Left lung (tissue), 10 donors: ENCODE measurements around the gene CDK5RAP1. TPM values are rescaled to one million over a fixed set of nuclear protein-coding genes. Genes with fewer than 3 reads are reported as not detected.

Experiments used
- ATAC-seq: fragments of 200-7000 bp; cut with Tn5 transposase; one replicate; pipeline ENCODE4 v1.9.1; 2020; ENCODE audit warnings: moderate library complexity
- DNase-seq, 4 donors: peaks; one replicate each; pipeline ENCODE4 v3.0.0-alpha.2; 2013 to 2020
- H3K27ac ChIP-seq, 2 donors: fragments of 200-600 bp; sonication (generic) in 1 of 2; one replicate each; pipeline versions ENCODE4 v1.5.0 to v1.8.0; 2020 to 2021
- H3K27me3 ChIP-seq, 2 donors: fragments of 200-600 bp; sonication (generic) in 1 of 2; one replicate each; pipeline versions ENCODE4 v1.5.0 to v1.8.0; 2020 to 2021
- H3K36me3 ChIP-seq, 2 donors: fragments of 200-600 bp; sonication (generic) in 1 of 2; one replicate each; pipeline versions ENCODE4 v1.5.0 to v1.8.0; 2020 to 2021
- H3K4me1 ChIP-seq, 2 donors: fragments of 200-600 bp; one replicate each; pipeline ENCODE4 v1.8.0; 2021
- H3K4me3 ChIP-seq, 2 donors: fragments of 200-600 bp; sonication (generic) in 1 of 2; one replicate each; pipeline versions ENCODE4 v1.5.0 to v1.8.0; 2020 to 2021; ENCODE audit warnings: mild to moderate bottlenecking in 1 of 2
- H3K9me3 ChIP-seq, 2 donors: fragments of 200-600 bp; sonication (generic) in 1 of 2; one replicate each; pipeline versions ENCODE4 v1.5.0 to v1.8.0; 2020 to 2021
- intact Hi-C, 2 donors: fragments of 100-400 bp; cut with DNase I; formaldehyde crosslinking; loops; one replicate each; pipeline versions ENCODE4 v1.11.2 to v1.14.2; 2022
- polyA plus RNA-seq, 6 donors: library from polyadenylated mRNA; unstranded; fragments of 120-200 nt; gene quantifications; one replicate each; pipeline ENCODE4 v1.2.1, GENCODE V29; 2013; ENCODE audit not compliant: insufficient read length in 6 of 6
- total RNA-seq, 2 donors: library from RNA; stranded (reverse); fragmentation: NEBNext Ultra II Directional; extraction: Animal tissue kit (Norgen Biotek cat#: 25700); gene quantifications; one replicate each; pipeline ENCODE4 v1.2.1, GENCODE V29; 2021
- TF ChIP-seq, protein P1 (sequence below), 2 donors: fragments of 200-600 bp; sonication (generic) in 1 of 2; IDR thresholded peaks; one replicate each; pipeline versions ENCODE4 v1.5.0 to v1.8.0; 2021; ENCODE audit warnings: antibody characterized with exemption in 2 of 2
- donor health status: DM: no; HTN: yes; CAD: no.
- donor health status: DM: no; HTN: no; CAD: no.

Gene CDK5RAP1
- total and polyA plus RNA-seq, 8 donors, result 20.9 to 44.3 (median 37.1) TPM

DNA sequence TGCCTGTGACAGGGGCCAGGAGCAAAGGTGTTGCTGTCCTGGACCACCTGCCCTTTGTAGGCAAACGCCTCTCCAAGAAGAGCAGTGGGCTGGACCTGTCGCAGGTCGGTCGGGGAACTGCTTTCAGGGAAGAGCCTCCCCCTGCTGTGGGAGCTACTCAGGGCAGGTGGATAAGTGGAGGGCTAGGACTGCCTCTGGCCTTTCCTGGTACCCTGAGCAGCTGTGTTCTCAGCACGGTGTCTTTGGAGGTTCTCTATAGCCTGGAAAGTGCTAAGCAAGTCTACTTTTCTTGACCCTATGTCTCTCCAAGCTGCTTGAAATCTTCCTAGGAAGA is 83.3 kb downstream of the CDK5RAP1 start:
- no peak overlapping the region for H3K27ac ChIP-seq
- H3K36me3 ChIP-seq, result no peaks in the 10 kb centered on the region
- TF ChIP-seq, protein P1, sequence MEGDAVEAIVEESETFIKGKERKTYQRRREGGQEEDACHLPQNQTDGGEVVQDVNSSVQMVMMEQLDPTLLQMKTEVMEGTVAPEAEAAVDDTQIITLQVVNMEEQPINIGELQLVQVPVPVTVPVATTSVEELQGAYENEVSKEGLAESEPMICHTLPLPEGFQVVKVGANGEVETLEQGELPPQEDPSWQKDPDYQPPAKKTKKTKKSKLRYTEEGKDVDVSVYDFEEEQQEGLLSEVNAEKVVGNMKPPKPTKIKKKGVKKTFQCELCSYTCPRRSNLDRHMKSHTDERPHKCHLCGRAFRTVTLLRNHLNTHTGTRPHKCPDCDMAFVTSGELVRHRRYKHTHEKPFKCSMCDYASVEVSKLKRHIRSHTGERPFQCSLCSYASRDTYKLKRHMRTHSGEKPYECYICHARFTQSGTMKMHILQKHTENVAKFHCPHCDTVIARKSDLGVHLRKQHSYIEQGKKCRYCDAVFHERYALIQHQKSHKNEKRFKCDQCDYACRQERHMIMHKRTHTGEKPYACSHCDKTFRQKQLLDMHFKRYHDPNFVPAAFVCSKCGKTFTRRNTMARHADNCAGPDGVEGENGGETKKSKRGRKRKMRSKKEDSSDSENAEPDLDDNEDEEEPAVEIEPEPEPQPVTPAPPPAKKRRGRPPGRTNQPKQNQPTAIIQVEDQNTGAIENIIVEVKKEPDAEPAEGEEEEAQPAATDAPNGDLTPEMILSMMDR (IDR thresholded peaks at IDR 0.05), result no peak
- ATAC-seq, result no peak
- no peaks in the 10 kb centered on the region for H3K9me3 ChIP-seq
- intact Hi-C loops, result no loop called here
- no peaks in the 10 kb centered on the region for H3K4me1 ChIP-seq
- no peak for DNase-seq
- no peak overlapping the region for H3K4me3 ChIP-seq
- peaks cover 0 to 36% of the 10 kb centered on the region in 2 donors for H3K27me3 ChIP-seq

GRCh38 chr20:33317424-33318095 is 83.8 kb downstream of the CDK5RAP1 start:
- Histone ChIP-seq H3K27me3 (peaks cover 0 to 33% of the 10 kb centered on the region in 2 donors), H3K9me3 (no peaks in the 10 kb centered on the region), H3K36me3 (no peaks in the 10 kb centered on the region), H3K4me1 (no peaks in the 10 kb centered on the region), H3K4me3 (no peak overlapping the region), H3K27ac (no peak overlapping the region)
- DNase-seq, result no peak
- TF ChIP-seq, protein P1 (IDR thresholded peaks at IDR 0.05), result no peak
- intact Hi-C loops, result no loop called here
- ATAC-seq, result no peak

DNA sequence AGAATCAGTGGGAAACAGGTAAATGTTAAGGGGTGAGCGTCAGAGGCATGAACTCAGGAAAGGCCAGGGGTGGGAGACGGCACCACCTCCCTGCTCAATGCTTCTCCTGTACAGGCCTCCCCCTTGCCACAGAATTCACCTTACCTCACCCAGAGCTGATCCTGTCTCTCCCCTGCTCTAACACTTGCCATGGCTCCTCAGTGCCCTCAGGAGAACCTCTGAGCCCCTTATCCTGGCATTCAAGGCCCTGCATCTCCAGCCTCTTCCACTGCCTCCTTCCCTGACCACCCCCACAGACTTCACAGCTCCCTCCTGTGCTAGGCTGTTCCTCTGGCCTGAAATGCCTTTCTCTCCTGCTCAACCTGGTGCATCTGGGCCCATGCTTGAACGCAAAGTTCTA is 84.4 kb downstream of the CDK5RAP1 start:
- Histone ChIP-seq H3K4me1 (no peaks in the 10 kb centered on the region), H3K9me3 (no peaks in the 10 kb centered on the region), H3K4me3 (no peak overlapping the region), H3K27ac (no peak overlapping the region), H3K36me3 (no peaks in the 10 kb centered on the region), H3K27me3 (peaks cover 0 to 33% of the 10 kb centered on the region in 2 donors)
- TF ChIP-seq, protein P1 (IDR thresholded peaks at IDR 0.05), result no peak
- DNase-seq (no peak), ATAC-seq (no peak)
- intact Hi-C loops, result no loop called here

- no peak for DNase-seq
- intact Hi-C loops, result no loop called here
- Histone ChIP-seq H3K4me3 (no peak overlapping the region), H3K27me3 (peaks cover 0 to 33% of the 10 kb centered on the region in 2 donors), H3K9me3 (no peaks in the 10 kb centered on the region), H3K27ac (no peak overlapping the region), H3K4me1 (no peaks in the 10 kb centered on the region), H3K36me3 (no peaks in the 10 kb centered on the region)
- TF ChIP-seq, protein P1 (IDR thresholded peaks at IDR 0.05), result no peak
- no peak for ATAC-seq
Measured at GRCh38 chr20:33316343-33316742, 85.0 kb downstream of the CDK5RAP1 start.

GRCh38 chr20:33313686-33314314 is 87.5 kb downstream of the CDK5RAP1 start:
- Histone ChIP-seq H3K4me3 (no peak overlapping the region), H3K4me1 (no peaks in the 10 kb centered on the region), H3K36me3 (no peaks in the 10 kb centered on the region), H3K9me3 (no peaks in the 10 kb centered on the region), H3K27me3 (peaks cover 0 to 17% of the 10 kb centered on the region in 2 donors), H3K27ac (no peak overlapping the region)
- TF ChIP-seq, protein P1 (IDR thresholded peaks at IDR 0.05), result no peak
- no peak for ATAC-seq
- intact Hi-C loops, result no loop called here
- no peak for DNase-seq
